Stimulated activated naive CD4-positive, alpha-beta T cell (primary cell): ENCODE data around the gene NEU1.
A peak's percentile ranks its signal among the peaks of the same experiment; 100 is the strongest.
"Not testable (repeated sequence)": the region's sequence is repeated elsewhere in the genome, so short reads cannot be mapped to it uniquely, and the experiment has no call there.

Source experiments
- DNase-seq, 6 experiments: peaks; one replicate each; lab custom pipeline; 2025; lab: John Stamatoyannopoulos, UW

NEU1 gene

DNA sequence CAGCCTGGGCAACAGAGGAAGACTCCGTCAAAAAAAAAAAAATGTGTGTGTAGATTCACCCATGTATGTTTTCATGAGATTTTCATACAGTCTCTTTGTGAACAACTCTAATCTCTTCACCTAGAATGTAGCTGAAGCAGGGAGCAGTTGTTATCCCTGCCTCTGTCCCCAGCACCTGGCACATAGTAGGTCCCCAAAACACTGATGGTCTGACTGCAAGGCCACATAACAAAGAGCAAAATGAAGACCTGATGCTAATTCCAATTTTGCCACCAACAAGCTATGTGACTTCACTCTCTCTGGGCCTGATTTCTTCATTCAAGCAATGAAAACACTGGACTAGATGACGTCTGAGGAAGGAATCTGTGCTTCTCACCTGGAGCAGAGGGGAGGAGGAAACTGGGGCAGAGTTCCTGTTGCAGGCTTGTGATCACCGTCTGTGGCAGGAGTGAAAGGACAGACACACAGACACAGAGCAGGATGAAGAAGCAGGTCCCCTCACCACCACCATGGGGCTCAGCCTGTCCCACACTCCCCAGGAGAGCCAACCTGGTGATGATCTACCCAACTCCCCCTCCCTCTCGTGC is 11.6 kb upstream of the NEU1 start:
- no peak for DNase-seq

DNA sequence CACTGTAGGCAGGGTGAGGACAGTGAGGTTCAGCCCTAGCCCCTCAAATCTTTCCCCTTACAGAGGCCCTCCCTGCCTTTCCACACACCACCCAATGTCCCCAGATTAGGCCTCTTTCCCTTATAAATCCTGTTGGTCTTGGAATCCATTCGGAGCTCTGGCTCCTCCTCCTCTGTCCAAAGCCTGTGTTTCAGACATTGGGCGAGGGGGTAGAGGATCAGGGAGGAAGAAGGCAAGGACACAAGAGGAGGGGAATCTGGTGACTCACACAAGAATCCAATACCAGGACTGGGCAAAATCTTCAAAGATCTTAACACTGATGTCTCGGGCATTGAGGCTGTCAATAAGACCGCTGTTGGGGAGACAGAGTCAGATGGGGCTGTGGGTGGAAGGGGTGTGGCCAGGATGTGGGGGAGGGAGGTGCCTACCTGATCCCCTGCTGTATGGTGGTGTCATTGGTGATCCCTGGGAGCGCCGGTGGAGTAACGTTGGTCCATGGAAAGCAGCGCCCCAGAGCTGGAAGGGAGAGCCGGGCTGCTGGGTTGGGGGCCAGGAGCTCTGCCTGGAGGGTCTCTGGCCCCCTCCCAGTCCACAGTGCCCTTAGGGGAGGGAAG is 8.5 kb upstream of the NEU1 start:
- DNase-seq = no peak

DNA sequence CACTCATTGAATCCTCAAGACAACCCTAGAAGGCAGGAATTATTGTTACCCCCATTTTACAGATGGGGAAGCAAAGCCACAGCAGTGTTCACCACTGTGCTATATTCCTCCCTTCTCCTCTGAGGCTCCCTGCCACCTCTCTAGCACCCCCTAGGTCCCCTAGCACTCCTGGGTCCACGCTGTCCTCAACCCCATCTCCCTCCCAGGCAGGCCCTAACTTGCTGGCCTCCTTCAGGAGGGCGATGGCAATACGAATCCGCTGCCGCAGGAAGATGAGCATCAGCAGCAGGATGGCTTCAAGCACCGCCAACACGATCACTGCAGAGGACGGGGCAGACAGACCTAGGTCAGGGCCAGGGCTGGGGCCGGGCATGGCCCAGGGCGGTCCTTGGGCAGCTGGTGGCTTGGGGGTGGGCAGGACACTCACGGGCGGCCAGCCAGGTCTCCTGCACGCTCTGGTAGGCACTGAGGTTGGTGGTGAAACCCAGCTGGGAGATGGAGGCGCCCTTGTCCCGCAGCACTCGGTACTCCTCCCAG is 7.8 kb upstream of the NEU1 start:
- DNase-seq = no peak

DNA sequence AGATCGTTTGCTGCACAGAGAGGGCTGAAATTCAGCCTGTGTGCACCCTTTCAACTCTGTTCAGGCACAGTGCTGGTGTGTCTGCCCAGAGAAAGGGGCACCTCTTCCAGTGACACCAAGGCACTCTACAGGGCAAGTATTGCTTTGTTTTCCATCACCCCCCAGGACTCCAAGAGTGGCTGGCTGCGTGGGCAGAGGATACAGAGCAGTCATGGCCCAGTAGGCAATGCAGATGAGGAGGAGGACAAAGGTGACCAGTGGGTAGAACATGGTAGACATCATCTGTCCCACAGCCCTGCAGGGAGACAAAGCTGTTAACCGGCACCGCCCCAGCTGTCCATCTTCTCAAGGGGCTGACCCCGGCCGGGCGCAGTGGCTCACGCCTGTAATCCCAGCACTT is 6.7 kb upstream of the NEU1 start:
- DNase-seq = no peak

DNA sequence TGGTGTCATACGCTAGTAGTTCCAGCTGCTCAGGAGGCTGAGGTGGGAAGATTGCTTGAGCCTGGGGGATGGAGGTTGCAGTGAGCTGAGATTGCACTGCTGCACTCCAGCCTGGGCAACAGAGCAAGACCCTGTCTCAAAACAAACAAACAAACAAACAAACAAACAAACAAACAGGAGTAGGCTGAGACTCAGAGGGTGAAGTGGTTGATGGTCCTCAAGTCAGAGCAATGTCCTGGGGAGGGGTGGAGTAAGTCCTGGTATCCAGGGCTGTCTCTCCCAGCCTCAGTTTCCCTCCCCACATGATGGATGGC is 6.0 kb upstream of the NEU1 start:
- DNase-seq = not testable (repeated sequence)

DNA sequence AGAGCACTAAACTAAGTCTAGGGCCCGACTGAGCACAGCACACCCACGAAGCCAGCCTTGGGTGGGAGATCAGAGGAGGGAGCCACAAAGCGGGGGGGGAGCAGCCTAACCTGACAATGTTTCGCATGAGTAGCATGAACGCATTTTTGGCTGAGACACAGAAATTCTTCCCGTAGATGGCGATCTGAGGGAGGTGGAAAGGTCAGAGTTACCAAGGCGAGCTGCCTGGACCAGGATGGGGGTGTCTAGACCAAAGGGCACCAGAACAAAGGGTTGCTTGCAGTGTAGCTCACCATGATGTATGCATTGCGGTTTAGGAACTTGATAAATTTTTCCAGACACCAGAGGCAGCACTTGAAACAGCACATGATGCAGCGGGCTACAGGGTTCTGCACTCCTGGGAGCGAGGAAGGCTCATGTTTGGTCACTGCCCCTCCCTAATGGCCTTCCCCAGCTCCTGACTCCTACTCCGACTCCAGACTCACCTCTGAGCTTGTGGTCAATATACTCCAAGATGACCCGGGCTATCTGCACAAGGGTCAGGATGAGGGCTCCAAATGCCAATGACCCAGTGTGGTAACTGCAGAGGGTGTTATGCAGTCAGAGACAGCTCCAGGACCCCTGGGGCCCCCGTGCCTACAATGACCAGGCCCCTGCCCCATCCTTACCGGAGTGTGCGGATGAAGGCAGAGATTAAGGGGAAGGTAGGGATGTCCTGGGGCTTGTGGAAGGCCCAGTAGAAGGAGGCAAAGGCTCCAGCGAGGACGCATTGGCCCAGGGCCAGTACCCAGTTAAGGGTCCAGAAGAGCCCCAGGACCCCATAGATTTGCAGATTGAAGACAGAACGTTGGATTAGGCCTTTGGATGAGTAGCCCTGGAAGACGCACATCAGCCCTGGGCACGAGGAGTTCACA is 2.8 kb upstream of the NEU1 start:
- DNase-seq = no peak

DNA sequence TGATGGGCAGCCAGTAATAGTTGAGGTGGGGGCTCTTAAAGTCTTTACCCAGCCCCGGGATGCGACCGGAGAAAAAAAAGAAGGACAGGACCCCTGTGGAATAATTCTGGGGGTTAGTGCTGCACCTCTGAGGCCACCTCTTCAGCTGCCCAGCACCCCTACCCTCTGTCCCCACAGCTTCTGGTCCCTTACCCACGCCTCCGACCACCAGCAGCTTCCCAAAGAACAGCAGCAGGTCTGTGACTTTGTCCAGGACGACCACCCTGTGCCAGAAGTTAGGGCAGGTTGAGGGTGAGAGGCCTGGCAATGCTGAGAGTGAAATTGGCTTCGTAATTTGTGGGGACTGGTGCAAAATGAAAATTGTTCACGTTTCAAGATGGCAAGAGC is 2.2 kb upstream of the NEU1 start:
- DNase-seq = no peak

DNA sequence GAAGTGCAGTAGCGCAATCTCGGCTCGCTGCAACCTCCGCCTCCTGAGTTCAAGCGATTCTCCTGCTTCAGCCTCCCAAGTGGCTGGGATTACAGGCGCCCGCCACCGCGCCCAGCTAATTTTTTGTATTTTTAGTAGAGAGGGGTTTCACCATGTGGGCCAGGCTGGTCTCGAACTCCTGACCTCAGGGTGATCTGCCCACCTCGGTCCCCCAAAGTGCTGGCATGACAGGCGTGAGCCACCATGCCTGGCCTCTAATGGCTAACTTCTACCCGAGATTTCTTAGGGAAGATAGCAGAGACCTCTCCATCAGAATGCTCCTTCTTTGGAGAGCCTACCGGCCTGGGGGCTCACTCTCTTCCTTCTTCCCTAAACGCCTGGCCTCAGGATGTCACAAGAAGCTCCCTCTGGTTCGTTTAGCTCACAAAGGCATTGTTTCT is 1.5 kb upstream of the NEU1 start:
- DNase-seq = peak in 1 of 6 experiments; percentile 37

DNA sequence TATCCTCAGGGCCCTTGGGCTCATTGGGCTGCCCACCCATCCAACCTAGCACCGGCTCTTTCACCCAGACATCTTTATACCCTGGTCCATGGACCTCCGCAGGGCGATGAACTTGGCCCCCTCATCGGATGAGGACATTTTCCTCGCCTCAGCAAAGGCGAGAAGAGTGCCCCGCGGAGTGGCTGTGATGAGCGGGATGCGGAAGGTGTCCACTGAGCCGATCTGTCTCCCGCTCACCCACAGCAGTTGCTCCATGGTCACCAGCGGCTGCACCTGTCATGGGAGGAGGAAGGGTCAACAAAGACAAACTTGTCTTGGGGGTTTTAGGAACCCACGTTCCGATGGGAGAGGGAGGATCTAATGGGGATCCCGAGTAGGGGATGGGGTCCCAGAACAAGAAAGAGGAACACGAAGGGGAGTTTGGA is 690 bp downstream of the NEU1 start:
- DNase-seq = no peak

DNA sequence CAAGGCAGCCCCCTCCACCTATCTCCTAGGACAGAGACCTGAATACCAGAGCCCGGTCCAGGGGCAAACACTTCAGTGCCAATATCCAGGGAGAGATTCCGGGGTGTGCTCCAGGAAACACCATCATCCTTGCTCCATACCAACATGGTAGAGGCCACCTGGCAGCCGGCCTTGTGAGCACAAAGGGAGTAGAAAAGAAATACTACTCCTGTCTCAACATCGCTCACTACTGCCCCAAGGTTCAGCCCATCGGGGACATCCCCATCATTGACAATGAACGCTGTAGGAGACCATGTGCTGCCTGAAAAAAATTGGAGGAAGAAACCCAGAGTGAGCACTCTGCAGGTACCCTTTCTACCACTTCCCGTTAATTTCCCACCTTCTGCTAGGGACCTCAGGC is 1.5 kb downstream of the NEU1 start:
- DNase-seq = no peak

DNA sequence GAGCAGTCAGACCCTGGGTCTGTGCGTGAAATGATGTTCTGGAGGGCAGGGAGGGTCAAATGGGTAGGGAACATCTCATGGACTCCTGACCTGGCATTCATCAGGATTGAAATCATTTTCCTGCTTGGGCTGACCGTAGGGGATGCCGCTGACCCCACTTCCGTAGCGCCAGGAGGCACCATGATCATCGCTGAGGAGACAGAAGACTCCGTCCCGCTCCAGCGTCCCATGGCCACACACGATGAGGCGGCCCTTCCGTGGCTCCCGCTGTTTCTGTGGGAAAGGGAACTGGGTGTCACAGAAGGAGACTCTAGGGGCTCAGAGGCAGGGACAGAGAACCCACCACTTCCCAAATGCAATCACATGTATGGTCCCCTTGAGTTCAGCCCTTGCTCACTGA is 2.3 kb downstream of the NEU1 start:
- no peak for DNase-seq

DNA sequence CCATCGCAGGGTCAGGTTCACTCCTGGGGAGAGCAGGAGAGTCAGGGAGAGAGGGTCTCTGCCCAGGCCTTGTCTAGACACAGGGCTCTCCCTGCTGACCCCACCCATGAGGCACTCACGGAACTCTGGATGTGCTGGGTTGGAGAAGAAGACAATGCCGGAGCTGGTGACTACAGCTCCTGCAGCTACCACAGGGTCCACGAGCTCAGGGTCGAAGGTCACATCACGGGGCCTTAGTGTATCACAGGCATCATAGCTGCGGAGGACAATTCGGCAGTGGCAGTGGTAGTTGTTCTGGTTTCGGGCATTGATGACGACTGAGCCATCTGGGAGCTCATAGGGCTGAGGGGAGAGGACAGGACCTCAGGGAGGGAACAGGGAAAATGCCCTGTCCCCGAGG is 2.7 kb downstream of the NEU1 start:
- no peak for DNase-seq

DNA sequence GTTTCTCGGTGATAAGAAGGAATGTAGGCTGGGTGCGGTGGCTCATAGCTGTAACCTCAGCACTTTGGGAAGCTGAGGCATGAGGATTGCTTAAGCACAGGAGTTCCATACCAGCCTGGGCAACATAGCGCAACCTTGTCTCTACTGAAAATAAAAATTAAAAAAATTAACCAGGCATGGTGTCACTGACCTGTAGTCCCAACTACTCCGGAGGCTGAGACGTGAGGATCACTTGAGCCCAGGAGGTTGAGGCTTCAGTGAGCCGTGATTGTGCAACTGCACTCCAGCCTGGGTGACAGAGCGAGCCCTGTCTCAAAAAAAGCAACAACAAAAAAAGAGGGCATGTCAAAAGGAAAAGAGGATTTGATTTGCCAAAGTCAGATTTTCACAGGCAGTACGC is 3.9 kb downstream of the NEU1 start:
- DNase-seq = no peak

DNA sequence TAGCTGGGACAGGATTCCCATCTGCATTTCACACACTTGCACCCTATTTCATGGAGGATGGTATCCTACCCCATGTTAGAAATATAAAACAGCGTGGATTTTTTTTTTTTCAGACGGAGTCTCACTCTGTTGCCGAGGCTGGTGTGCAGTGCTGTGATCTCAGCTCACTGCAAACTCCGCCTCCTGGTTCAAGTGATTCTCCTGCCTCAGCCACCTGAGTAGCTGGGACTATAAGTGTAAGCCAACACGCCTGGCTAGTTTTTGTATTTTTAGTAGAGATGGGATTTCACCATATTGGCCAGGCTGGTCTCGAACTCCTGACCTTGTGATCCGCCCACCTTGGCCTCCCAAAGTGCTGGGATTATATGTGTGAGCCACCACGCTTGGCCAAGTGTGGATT is 4.8 kb downstream of the NEU1 start:
- not testable (repeated sequence) for DNase-seq

DNA sequence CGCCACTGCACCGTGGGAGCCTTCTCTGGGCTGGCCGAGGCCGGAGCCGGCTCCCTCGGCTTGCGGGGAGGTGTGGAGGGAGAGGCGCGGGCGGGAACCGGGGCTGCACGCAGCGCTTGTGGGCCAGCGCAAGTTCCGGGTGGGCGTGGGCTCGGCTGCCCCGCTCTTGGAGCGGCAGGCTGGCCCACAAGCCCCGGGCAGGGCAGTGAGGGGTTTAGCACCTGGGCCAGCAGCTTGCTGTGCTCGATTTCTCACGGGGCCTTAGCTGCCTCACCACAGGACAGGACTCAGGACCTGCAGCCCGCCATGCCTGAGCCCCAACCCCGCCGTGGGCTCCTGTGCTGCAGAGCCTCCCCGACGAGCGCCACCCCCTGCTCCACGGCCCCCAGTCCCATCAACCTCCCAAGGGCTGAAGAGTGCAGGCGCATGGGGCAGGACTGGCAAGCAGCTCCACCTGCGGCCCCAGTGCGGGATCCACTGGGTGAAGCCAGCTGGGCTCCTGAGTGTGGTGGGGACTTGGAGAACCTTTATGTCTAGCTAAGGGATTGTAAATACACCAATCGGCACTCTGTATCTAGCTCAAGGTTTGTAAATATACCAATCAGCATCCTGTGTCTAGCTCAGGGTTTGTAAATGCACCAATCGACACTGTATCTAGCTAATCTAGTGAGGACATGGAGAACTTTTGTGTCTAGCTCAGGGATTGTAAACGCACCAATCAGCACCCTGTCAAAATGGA is 10.5 kb downstream of the NEU1 start:
- not testable (repeated sequence) for DNase-seq

DNA sequence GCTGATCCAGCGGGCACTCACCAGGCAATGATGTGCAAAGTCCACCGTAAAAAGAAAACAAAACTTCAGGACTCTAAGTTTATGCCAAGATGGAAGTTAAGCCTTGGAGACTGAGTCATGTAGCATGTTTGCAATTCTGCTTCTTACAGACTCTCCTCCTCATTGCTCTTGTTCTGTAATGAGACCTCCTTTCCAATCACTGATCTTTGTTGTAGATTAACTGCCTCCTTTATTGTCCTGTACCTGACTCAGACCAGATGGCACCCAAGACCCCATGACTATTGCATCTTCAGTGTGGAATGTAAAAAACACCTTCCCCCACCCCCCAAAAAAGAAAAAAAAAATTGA is 11.2 kb downstream of the NEU1 start:
- no peak for DNase-seq

DNA sequence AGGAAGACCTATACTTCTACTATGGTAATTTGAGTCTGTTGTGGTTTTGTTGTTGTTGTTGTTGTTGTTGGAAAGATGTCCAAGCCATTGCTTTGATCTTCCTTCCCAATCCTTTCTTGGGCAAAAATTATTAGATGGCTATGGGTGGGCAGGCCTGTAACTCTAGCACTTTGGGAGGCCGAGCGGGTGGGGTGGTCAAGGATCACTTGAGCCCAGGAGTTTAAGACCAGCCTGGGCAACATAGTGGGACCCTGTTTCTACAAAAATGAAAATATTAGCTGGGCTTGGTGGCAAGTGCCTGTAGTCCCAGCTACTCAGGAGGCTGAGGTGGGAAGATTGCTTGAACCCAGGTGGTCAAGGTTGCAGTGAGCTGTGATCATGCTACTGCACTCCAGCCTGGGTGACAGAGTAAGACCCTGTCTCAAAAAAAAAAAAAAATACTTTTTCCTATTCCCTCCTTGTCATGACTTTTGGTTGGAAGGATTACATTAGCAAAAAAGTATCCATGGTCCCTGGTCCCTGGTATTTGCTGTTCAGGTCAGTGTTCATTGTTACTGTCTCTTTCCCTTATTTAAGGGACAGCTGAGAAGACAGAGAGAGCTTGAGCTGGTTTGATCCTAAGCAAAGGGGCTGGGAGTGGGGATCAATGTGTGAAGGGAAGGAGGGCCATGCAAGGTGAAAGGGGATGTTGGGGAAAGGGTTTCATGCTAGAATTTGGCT is 11.7 kb downstream of the NEU1 start:
- DNase-seq = no peak

DNA sequence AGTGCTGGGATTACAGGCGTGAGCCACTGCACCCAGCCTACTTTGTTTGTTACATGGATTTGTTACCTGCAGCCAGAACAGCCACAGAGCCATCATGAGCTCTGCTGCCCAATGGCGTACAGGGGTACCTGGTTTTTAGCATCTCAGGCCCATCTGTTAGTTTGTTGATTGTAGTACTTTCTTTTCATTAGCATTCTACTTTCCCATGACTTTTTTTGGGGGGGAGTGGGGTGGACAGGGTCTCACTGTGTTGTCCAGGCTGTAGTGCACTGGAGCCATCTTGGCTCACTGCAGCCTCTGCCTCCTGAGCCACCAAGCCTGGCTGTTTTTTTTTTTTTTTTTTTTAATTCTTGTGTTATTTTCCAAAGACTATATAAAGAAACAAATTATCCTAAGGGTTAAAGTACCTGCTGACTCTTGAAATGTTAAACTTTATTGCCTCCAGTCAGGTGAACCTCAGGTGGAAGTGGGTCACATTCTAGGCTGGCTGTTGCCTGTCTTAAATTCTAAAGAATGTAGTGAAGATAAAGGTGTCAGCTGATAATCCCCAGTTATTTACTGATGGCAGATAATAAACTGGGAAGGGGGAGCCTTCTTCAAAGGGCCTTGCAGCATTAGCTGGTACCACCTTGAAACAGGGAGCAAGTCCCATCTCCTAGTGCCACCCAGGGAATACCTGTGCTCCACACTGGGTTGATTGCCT is 15.2 kb downstream of the NEU1 start:
- DNase-seq = no peak

DNA sequence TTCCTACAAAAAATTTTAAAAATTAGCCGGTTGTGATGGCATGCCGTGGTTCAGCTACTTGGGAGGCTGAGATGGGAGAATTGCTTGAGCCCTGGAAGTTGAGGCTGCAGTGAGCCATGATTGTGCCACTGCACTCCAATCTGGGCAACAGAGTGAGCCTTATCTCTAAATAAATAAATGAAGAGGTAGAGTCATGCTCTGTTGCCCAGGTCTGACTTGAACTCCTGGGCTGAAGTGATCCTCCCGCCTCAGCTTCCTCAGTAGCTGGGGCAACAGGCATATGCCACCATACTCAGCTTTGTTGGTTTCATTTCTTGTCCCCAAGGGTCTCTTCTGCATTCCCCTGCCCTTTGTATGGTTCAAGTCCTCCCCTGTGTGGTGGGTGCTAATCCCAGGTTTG is 18.1 kb downstream of the NEU1 start:
- DNase-seq = no peak

DNA sequence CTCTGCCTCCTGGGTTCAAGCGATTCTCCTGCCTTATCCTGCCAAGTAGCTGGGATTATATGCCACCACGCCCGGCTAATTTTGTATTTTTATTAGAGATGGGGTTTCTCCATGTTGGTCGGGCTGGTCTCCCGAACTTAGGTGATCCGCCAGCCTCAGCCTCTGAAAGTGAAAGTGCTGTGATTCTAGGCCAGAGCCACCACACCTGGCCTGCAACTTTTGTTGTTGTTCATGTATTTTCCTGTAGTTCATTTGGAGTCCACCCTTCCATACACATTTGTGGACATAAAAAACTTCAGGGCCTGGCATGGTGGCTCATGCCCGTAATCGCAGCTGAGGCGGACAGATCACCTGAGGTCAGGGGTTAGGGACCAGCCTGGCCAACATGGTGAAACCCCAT is 20.6 kb downstream of the NEU1 start:
- DNase-seq = no peak

DNA sequence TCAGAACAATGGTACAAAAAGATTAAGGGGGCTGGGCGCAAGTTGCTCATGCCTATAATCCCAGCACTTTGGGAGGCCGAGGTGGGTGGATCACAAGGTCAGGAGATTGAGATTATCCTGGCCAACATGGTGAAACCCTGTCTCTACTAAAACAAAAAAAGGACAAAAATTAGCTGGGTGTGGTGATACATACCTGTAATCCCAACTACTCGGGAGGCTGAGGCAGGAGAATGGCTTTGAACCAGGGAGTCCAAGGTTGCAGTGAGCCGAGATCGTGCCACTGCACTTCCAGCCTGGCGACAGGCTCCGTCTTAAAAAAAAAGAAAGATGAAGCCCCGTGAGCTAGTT is 22.9 kb downstream of the NEU1 start:
- DNase-seq = not testable (repeated sequence)
